Astrocyte (in vitro differentiated cells and primary cell): ENCODE data around the gene FLRT1. TPM values are rescaled to one million over a fixed set of nuclear protein-coding genes. Genes with fewer than 3 reads are reported as not detected.
"Not testable (repeated sequence)": the region's sequence is repeated elsewhere in the genome, so short reads cannot be mapped to it uniquely, and the experiment has no call there.

Experiments used
- DNase-seq: peaks from one replicate; pipeline ENCODE4 v3.0.0-alpha.2; 2010; ENCODE audit warnings: low read depth
- FAIRE-seq: peaks from 2 replicates; lab custom pipeline; 2011; peaks lifted over from hg19 to GRCh38; lab: Jason Lieb, UNC
- H2AFZ ChIP-seq: 2 replicates; pipeline ENCODE4 v1.6.0; 2012; ENCODE audit warnings: low read depth, low read length, inconsistent platforms
- H3K27ac ChIP-seq: 2 replicates; pipeline ENCODE4 v1.5.1; 2011; ENCODE audit warnings: low read depth, low read length, inconsistent platforms
- H3K27me3 ChIP-seq: 2 replicates; pipeline ENCODE4 v1.6.0; 2011; ENCODE audit warnings: low read length, inconsistent platforms; ENCODE audit not compliant: insufficient read depth
- H3K36me3 ChIP-seq: 2 replicates; pipeline ENCODE4 v1.5.1; 2011; ENCODE audit warnings: low read length, inconsistent platforms; ENCODE audit not compliant: insufficient read depth
- H3K4me1 ChIP-seq: 2 replicates; pipeline ENCODE4 v1.5.1; 2011; ENCODE audit warnings: low read length, inconsistent platforms; ENCODE audit not compliant: insufficient read depth
- H3K4me2 ChIP-seq: 2 replicates; pipeline ENCODE4 v1.6.0; 2012; ENCODE audit warnings: low read length, inconsistent platforms
- H3K4me3 ChIP-seq: 2 replicates; pipeline ENCODE4 v1.5.1; 2011; ENCODE audit warnings: low read depth, mild to moderate bottlenecking, low read length, inconsistent platforms; ENCODE audit not compliant: insufficient read depth
- H3K79me2 ChIP-seq: 2 replicates; pipeline ENCODE4 v1.6.0; 2012; ENCODE audit warnings: mild to moderate bottlenecking, low read length, inconsistent platforms; ENCODE audit not compliant: insufficient read depth
- H3K9ac ChIP-seq: 2 replicates; pipeline ENCODE4 v1.6.0; 2012; ENCODE audit warnings: mild to moderate bottlenecking, low read length, inconsistent platforms
- H3K9me3 ChIP-seq: 2 replicates; pipeline ENCODE4 v1.5.1; 2012; ENCODE audit warnings: low read depth, mild to moderate bottlenecking, low read length, inconsistent platforms; ENCODE audit not compliant: insufficient read depth
- H4K20me1 ChIP-seq: 2 replicates; pipeline ENCODE4 v1.6.0; 2012; ENCODE audit warnings: low read length, inconsistent platforms; ENCODE audit not compliant: insufficient read depth
- H3K27ac Mint-ChIP-seq: one replicate; pipeline ENCODE4 v1.8.0; 2021; ENCODE audit warnings: mild to moderate bottlenecking, mixed read lengths; ENCODE audit not compliant: unreplicated experiment
- H3K27me3 Mint-ChIP-seq: one replicate; pipeline ENCODE4 v1.8.0; 2021; ENCODE audit warnings: low read depth, mixed read lengths; ENCODE audit not compliant: unreplicated experiment
- H3K36me3 Mint-ChIP-seq: one replicate; pipeline ENCODE4 v1.8.0; 2021; ENCODE audit warnings: low read depth, mixed read lengths; ENCODE audit not compliant: unreplicated experiment
- H3K4me1 Mint-ChIP-seq: one replicate; pipeline ENCODE4 v1.8.0; 2021; ENCODE audit warnings: low read depth, mixed read lengths; ENCODE audit not compliant: unreplicated experiment
- H3K4me3 Mint-ChIP-seq: one replicate; pipeline ENCODE4 v1.8.0; 2021; ENCODE audit warnings: mild to moderate bottlenecking, moderate library complexity, mixed read lengths; ENCODE audit not compliant: unreplicated experiment
- H3K9me3 Mint-ChIP-seq: one replicate; pipeline ENCODE4 v1.8.0; 2021; ENCODE audit warnings: mild to moderate bottlenecking, mixed read lengths; ENCODE audit not compliant: unreplicated experiment
- CTCF ChIP-seq: IDR thresholded peaks from 2 replicates; pipeline ENCODE4 v1.5.1; 2011; ENCODE audit warnings: low read depth, mild to moderate bottlenecking, inconsistent platforms, low read length, moderate library complexity; ENCODE audit not compliant: insufficient read depth
- EZH2 ChIP-seq: IDR thresholded peaks from 2 replicates; pipeline ENCODE4 v1.6.1; 2012; ENCODE audit warnings: mild to moderate bottlenecking, low read length, inconsistent platforms; ENCODE audit not compliant: insufficient read depth
- total RNA-seq: library from RNA; stranded (reverse); gene quantifications from 2 replicates; pipeline ENCODE4 v1.2.1, GENCODE V29; 2021

The FLRT1 gene
- total RNA-seq, 1 donor from 2014 or later = 0.20 TPM

- H3K4me3 ChIP-seq, H3K9ac ChIP-seq, H3K27me3 ChIP-seq, H3K9me3 ChIP-seq, DNase-seq, H3K4me3 Mint-ChIP-seq, H3K27ac Mint-ChIP-seq, H3K36me3 Mint-ChIP-seq, H3K9me3 Mint-ChIP-seq, H3K79me2 ChIP-seq, FAIRE-seq, H3K4me2 ChIP-seq, H3K4me1 Mint-ChIP-seq, H3K4me1 ChIP-seq, H3K27ac ChIP-seq, H4K20me1 ChIP-seq, H3K36me3 ChIP-seq, H2AFZ ChIP-seq: not testable (repeated sequence)
- H3K27me3 Mint-ChIP-seq = peaks cover 42% of the 10 kb centered on the region
These were observed 11.6 kb downstream of the FLRT1 start for GRCh38 chr11:64047373-64047772.

GRCh38 chr11:64048042-64048854 is 12.5 kb downstream of the FLRT1 start:
- Histone ChIP-seq H2AFZ (no peak overlapping the region), H4K20me1 (peaks cover 4% of the 10 kb centered on the region), H3K9me3 (no peaks in the 10 kb centered on the region), H3K9ac (no peak overlapping the region), H3K4me3 (no peak overlapping the region), H3K27ac (no peak overlapping the region), H3K36me3 (no peaks in the 10 kb centered on the region), H3K4me2 (no peak overlapping the region), H3K27me3 (no peaks in the 10 kb centered on the region), H3K79me2 (no peaks in the 10 kb centered on the region), H3K4me1 (no peaks in the 10 kb centered on the region)
- DNase-seq = no peak
- no peak overlapping the region for H3K4me3 Mint-ChIP-seq
- no peak for FAIRE-seq
- H3K36me3 Mint-ChIP-seq = peaks cover 4% of the 10 kb centered on the region
- no peak for TF ChIP-seq CTCF
- TF ChIP-seq EZH2 = no peak
- peaks cover 39% of the 10 kb centered on the region for H3K27me3 Mint-ChIP-seq
- no peak overlapping the region for H3K27ac Mint-ChIP-seq
- H3K4me1 Mint-ChIP-seq = no peaks in the 10 kb centered on the region
- H3K9me3 Mint-ChIP-seq = no peaks in the 10 kb centered on the region

GRCh38 chr11:64049509-64049908 is 13.8 kb downstream of the FLRT1 start:
- DNase-seq (no peak), FAIRE-seq (no peak)
- H4K20me1 ChIP-seq = no peaks in the 10 kb centered on the region
- no peak overlapping the region for H2AFZ ChIP-seq
- TF ChIP-seq EZH2 (no peak), CTCF (no peak)
- H3K4me2 ChIP-seq = no peak overlapping the region
- H3K79me2 ChIP-seq = no peaks in the 10 kb centered on the region
- no peaks in the 10 kb centered on the region for H3K9me3 ChIP-seq
- Mint-ChIP-seq H3K4me3 (no peak overlapping the region), H3K9me3 (no peaks in the 10 kb centered on the region), H3K27me3 (peaks cover 36% of the 10 kb centered on the region), H3K27ac (no peak overlapping the region), H3K36me3 (peaks cover 2% of the 10 kb centered on the region), H3K4me1 (peaks cover 3% of the 10 kb centered on the region)
- no peak overlapping the region for H3K9ac ChIP-seq
- no peak overlapping the region for H3K4me3 ChIP-seq
- H3K36me3 ChIP-seq = no peaks in the 10 kb centered on the region
- no peaks in the 10 kb centered on the region for H3K4me1 ChIP-seq
- no peaks in the 10 kb centered on the region for H3K27me3 ChIP-seq
- no peak overlapping the region for H3K27ac ChIP-seq
